GM21390 (cell line): ENCODE measurements around the gene OSER1.
"Not testable (repeated sequence)": the region's sequence is repeated elsewhere in the genome, so short reads cannot be mapped to it uniquely, and the experiment has no call there.

Source experiments
- ATAC-seq: cut with Tn5 transposase; IDR thresholded peaks from one replicate; pipeline ENCODE4 v1.9.1; 2021; ENCODE audit not compliant: unreplicated experiment

OSER1 gene

GRCh38 chr20:44210406-44211176 lies at the start of gene OSER1:
OSER1 (minus strand) TSS chr20:44210771; CDS start chr20:44206957, 3,814 bp downstream.
- peak; percentile 84 for ATAC-seq

- ATAC-seq, result no peak
These were observed 47.8 kb upstream of the OSER1 start for GRCh38 chr20:44258226-44258890.

- ATAC-seq, result no peak
These were observed 46.4 kb upstream of the OSER1 start for GRCh38 chr20:44256961-44257360.

- ATAC-seq, result no peak
These were observed 45.4 kb upstream of the OSER1 start for GRCh38 chr20:44255942-44256341.

- ATAC-seq, result no peak
These were observed 43.5 kb upstream of the OSER1 start for GRCh38 chr20:44254073-44254472.

GRCh38 chr20:44253528-44253927 lies 43.0 kb upstream of the OSER1 start:
- no peak for ATAC-seq

- no peak for ATAC-seq
These were observed 40.7 kb upstream of the OSER1 start for GRCh38 chr20:44251284-44251683.

- ATAC-seq, result no peak
These were observed 37.8 kb upstream of the OSER1 start for GRCh38 chr20:44248410-44248759.

GRCh38 chr20:44247586-44248409 lies 37.2 kb upstream of the OSER1 start:
- ATAC-seq, result no peak

GRCh38 chr20:44247131-44247571 lies 36.6 kb upstream of the OSER1 start, which contains the start of gene GDAP1L1:
GDAP1L1 (plus strand) TSS chr20:44247308; CDS start chr20:44247335, 27 bp downstream.
- no peak for ATAC-seq

- no peak for ATAC-seq
These were observed 35.4 kb upstream of the OSER1 start for GRCh38 chr20:44245977-44246376.

GRCh38 chr20:44241796-44242195 lies 31.2 kb upstream of the OSER1 start:
- ATAC-seq, result no peak

GRCh38 chr20:44236840-44237239 lies 26.3 kb upstream of the OSER1 start:
- ATAC-seq, result not testable (repeated sequence)

GRCh38 chr20:44235702-44236101 lies 25.1 kb upstream of the OSER1 start:
- ATAC-seq, result no peak

GRCh38 chr20:44234566-44235317 lies 24.2 kb upstream of the OSER1 start:
- ATAC-seq, result no peak

- no peak for ATAC-seq
These were observed 23.0 kb upstream of the OSER1 start for GRCh38 chr20:44233436-44234016.

- ATAC-seq, result not testable (repeated sequence)
These were observed 21.9 kb upstream of the OSER1 start for GRCh38 chr20:44232469-44232856.

- ATAC-seq, result no peak
These were observed 21.3 kb upstream of the OSER1 start for GRCh38 chr20:44231713-44232468.

- no peak for ATAC-seq
These were observed 20.6 kb upstream of the OSER1 start for GRCh38 chr20:44231193-44231592.
